ENCODE data around the gene SSR2. TPM values are rescaled to one million over a fixed set of nuclear protein-coding genes. Genes with fewer than 3 reads are reported as not detected.

Gene SSR2
- total RNA-seq, 4 donors from 2014 or later, result 115 to 215 (median 179) TPM

DNA sequence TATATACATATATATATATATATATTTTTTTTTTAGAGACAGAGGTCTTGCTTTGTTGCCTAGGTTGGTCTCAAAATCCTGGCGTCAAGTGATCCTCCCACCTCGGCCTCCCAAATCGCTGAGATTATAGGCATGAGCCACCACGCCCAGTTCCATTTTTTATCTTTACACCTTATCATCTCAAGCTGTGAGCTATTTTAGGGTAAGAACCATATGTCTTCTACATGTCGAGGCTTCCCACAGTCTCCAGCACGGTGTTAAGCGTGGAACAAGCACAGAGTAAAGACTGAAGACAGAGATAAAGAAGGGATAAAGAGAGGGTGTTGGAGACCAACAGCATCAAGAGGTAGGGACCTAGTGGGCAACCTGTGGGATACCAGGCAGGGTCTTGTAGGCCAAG is 56.6 kb downstream of the SSR2 start:
- no peak for DNase-seq
- Histone ChIP-seq H3K27me3 (no peaks in the 10 kb centered on the region), H3K9me3 (no peaks in the 10 kb centered on the region), H3K4me1 (peaks cover 26 to 60% (median 49%) of the 10 kb centered on the region in 3 donors), H3K4me3 (no peak overlapping the region), H3K36me3 (peaks cover 40 to 99% (median 57%) of the 10 kb centered on the region in 3 donors), H3K27ac (no peak overlapping the region)
- TF ChIP-seq POLR2A (IDR thresholded peaks at IDR 0.05) (no peak), CTCF (IDR thresholded peaks at IDR 0.05) (no peak)
- intact Hi-C loops (cut with DNase I), result no loop called here
- 83 to 86% methylated on average over 5 to 7 of the region's 7 CpGs for WGBS, 2 donors

DNA sequence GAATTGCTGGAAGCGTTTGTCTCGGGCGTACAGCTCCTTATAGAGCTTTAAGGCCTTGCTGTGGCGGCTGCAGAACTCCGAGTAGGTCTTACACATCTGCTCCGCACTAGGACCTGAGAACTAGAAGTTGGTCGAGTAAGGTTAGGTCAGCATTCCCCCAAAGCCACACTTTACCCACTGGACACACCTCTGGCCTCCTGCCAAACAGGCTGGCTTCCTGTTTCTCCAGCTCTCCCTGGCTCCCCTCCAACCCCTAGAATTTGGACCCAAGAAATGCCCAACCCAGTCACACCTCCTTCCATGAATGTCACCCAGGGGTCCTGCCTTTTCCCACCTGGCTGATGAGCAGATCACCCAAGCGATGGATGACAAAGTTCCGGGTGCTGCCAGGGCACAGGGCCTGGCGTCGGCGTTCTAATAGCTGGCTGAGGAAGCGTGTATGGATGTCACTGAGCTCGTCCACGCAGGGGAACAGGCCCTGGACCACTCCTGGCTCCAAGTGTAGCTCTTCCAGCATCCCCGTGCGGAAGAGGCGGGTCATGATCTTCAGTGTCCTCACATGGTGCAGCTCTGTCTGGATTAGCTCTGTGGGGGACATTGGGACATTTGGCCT is 58.0 kb downstream of the SSR2 start:
- no peaks in the 10 kb centered on the region for H3K9me3 ChIP-seq
- peaks cover 14 to 45% (median 35%) of the 10 kb centered on the region in 3 donors for H3K4me1 ChIP-seq
- TF ChIP-seq POLR2A (IDR thresholded peaks at IDR 0.05), result no peak
- TF ChIP-seq CTCF (IDR thresholded peaks at IDR 0.05), result no peak
- intact Hi-C loops (cut with DNase I), result no loop called here
- no peak overlapping the region for H3K4me3 ChIP-seq
- no peak for DNase-seq
- 68 to 74% methylated on average over 6 of the region's 18 CpGs for WGBS, 2 donors
- no peaks in the 10 kb centered on the region for H3K27me3 ChIP-seq
- H3K36me3 ChIP-seq, result peaks cover 35 to 100% (median 71%) of the 10 kb centered on the region in 3 donors
- H3K27ac ChIP-seq, result peak overlapping the region; percentile 17 to 85 (median 73)

DNA sequence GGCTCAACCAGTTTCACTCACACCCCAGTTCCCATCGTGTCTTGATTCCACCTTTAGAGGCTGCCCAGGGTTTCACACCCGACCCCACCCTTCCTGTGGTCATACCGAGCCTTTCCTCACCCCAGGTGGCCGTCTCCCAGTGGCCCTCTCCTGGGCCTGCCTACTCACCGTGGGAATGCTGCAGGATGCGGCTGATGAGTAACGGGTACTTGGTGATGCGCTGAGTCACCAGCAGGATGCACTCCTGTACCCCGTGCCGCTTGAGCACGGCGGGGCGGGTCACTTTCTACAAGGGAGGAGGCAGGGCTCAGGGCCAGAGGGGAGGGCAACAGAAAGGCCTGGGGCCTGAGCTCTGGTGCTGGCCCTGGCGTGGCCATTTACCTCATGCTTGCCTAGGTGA is 58.8 kb downstream of the SSR2 start:
- Histone ChIP-seq H3K27ac (peak overlapping the region; percentile 17 to 85 (median 73)), H3K9me3 (no peaks in the 10 kb centered on the region), H3K27me3 (no peaks in the 10 kb centered on the region), H3K4me3 (no peak overlapping the region), H3K36me3 (peaks cover 35 to 100% (median 78%) of the 10 kb centered on the region in 3 donors), H3K4me1 (peaks cover 7 to 38% (median 27%) of the 10 kb centered on the region in 3 donors)
- intact Hi-C loops (cut with DNase I), result no loop called here
- TF ChIP-seq POLR2A (IDR thresholded peaks at IDR 0.05) (no peak), CTCF (IDR thresholded peaks at IDR 0.05) (peak in 2 of 6 experiments; percentile 21 to 36)
- no peak for DNase-seq
- 12% methylated on average over 6 of the region's 14 CpGs; no CpG with 5 or more reads in 1 of the 2 donors for WGBS, 2 donors

GRCh38 chr1:155960081-155960745 is 60.5 kb downstream of the SSR2 start:
- 47 to 93% methylated on average over 3 of the region's 3 CpGs for WGBS, 2 donors
- Histone ChIP-seq H3K4me3 (no peak overlapping the region), H3K36me3 (peaks cover 27 to 100% (median 78%) of the 10 kb centered on the region in 3 donors), H3K27me3 (no peaks in the 10 kb centered on the region), H3K4me1 (peaks cover 5 to 31% (median 17%) of the 10 kb centered on the region in 3 donors), H3K9me3 (no peaks in the 10 kb centered on the region), H3K27ac (peak overlapping the region in 3 of 4 donors; percentile 64 to 80 (median 74))
- no peak for DNase-seq
- TF ChIP-seq CTCF (IDR thresholded peaks at IDR 0.05), result no peak
- TF ChIP-seq POLR2A (IDR thresholded peaks at IDR 0.05), result no peak
- intact Hi-C loops (cut with DNase I), result no loop called here

Other genes starting within 250 kb of the SSR2 start
- gene GON4L, start 163.7 kb downstream of the SSR2 start, total RNA-seq, result 10 to 100 TPM; 12.2 to 32.8 (median 18.7) TPM
- 1 to 10 TPM in 3 of 4 donors, under 1 TPM in 1; 0.87 to 5.3 (median 2.7) TPM for gene SYT11, start 161.4 kb downstream of the SSR2 start, total RNA-seq
- 10 to 100 TPM; 35.3 to 55.4 (median 42.6) TPM for gene RIT1, start 109.6 kb downstream of the SSR2 start, total RNA-seq
- 10 to 100 TPM; 12.4 to 48.1 (median 33.9) TPM for gene KHDC4, start 86.5 kb downstream of the SSR2 start, total RNA-seq
- gene RXFP4, start 79.3 kb downstream of the SSR2 start, total RNA-seq, result not detected
- gene ARHGEF2, start 42.4 kb downstream of the SSR2 start, total RNA-seq, result 10 to 100 TPM; 22.6 to 38.3 (median 27.5) TPM
- gene UBQLN4, start 32.8 kb upstream of the SSR2 start, total RNA-seq, result 10 to 100 TPM; 19.7 to 32.7 (median 25.5) TPM
- gene LAMTOR2, start 33.8 kb upstream of the SSR2 start, total RNA-seq, result 10 to 100 TPM; 41.4 to 67.1 (median 53.3) TPM
- 100 to 1,000 TPM; 190 to 482 (median 272) TPM for gene RAB25, start 40.2 kb upstream of the SSR2 start, total RNA-seq
- 1 to 10 TPM in 1 of 4 donors, under 1 TPM in 3; 0.15 to 1.4 (median 0.65) TPM for gene MEX3A, start 61.5 kb upstream of the SSR2 start, total RNA-seq
- 100 to 1,000 TPM; 322 to 480 (median 403) TPM for gene LMNA, start 93.8 kb upstream of the SSR2 start, total RNA-seq
- 10 to 100 TPM; 21.4 to 36.6 (median 23.1) TPM for gene SEMA4A, start 132.6 kb upstream of the SSR2 start, total RNA-seq
- gene SLC25A44, start 173.2 kb upstream of the SSR2 start, total RNA-seq, result 10 to 100 TPM; 10.5 to 17.7 (median 15.7) TPM
- gene PMF1, start 192.1 kb upstream of the SSR2 start, total RNA-seq, result 10 to 100 TPM; 40.8 to 64.9 (median 53.5) TPM
- 1 to 10 TPM in 1 of 4 donors, under 1 TPM in 2, not detected in 1; 0.38 to 1.7 (median 0.40) TPM for gene BGLAP, start 221.2 kb upstream of the SSR2 start, total RNA-seq
- 1 to 10 TPM in 2 of 4 donors, under 1 TPM in 2; 0.88 to 3.4 (median 2.0) TPM for gene PAQR6, start 227.1 kb upstream of the SSR2 start, total RNA-seq